ENCODE measurements around the gene AMTN. TPM values are rescaled to one million over a fixed set of nuclear protein-coding genes. Genes with fewer than 3 reads are reported as not detected.
A peak's percentile ranks its signal among the peaks of the same experiment; 100 is the strongest.
"Not testable (repeated sequence)": the region's sequence is repeated elsewhere in the genome, so short reads cannot be mapped to it uniquely, and the experiment has no call there.

AMTN gene, protein sequence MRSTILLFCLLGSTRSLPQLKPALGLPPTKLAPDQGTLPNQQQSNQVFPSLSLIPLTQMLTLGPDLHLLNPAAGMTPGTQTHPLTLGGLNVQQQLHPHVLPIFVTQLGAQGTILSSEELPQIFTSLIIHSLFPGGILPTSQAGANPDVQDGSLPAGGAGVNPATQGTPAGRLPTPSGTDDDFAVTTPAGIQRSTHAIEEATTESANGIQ
- total RNA-seq (not detected in 2 replicates), polyA plus RNA-seq (0.53 TPM in 1 of 2 replicates, not detected in the other)

DNA sequence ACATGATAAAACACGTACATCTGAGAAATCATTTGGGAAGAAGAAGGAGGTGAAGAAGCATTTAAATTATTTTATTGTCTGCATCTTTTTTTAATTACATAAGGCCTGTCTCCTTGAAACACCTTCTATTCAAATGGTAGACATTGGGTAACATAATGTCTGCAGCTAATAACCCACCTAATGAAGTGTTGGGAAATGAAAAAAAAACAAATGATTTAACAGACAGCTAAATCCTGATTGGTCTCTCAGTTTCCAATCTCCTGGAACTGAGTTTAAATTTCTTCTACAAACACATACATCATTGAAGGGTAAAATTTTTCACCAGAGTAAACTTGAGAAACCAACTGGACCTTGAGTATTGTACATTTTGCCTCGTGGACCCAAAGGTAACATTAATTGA, at the start of gene AMTN:
AMTN (plus strand) TSS at position 301 of the 400 bp plus-strand sequence. CDS start 209 bp downstream, outside the sequence.
- no peak within 1 kb of the TSS for H3K4me3 ChIP-seq

DNA sequence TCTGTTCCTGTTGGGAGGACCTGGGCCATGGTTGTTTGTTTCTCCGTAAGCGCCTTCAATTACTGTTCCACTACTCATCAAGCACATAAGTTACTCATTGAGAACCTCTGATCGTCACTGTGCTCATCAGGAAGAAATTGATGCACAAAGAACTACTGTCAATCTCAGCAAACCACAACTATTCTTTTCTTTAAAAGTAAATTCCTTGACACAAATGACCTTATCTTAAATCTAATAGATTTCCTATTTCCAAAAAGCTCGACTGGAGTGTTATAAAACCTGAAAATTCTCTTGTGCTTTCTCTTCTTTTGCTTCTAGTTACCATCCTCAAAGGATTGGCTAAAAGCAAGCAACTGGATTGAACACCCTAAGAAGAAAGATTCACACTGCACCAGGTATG, 46.5 kb upstream of the AMTN start, which contains the start of gene MUC7:
MUC7 (plus strand) TSS at position 301 of the 400 bp plus-strand sequence. CDS start 1,825 bp downstream, outside the sequence.
- TF ChIP-seq, protein P1, sequence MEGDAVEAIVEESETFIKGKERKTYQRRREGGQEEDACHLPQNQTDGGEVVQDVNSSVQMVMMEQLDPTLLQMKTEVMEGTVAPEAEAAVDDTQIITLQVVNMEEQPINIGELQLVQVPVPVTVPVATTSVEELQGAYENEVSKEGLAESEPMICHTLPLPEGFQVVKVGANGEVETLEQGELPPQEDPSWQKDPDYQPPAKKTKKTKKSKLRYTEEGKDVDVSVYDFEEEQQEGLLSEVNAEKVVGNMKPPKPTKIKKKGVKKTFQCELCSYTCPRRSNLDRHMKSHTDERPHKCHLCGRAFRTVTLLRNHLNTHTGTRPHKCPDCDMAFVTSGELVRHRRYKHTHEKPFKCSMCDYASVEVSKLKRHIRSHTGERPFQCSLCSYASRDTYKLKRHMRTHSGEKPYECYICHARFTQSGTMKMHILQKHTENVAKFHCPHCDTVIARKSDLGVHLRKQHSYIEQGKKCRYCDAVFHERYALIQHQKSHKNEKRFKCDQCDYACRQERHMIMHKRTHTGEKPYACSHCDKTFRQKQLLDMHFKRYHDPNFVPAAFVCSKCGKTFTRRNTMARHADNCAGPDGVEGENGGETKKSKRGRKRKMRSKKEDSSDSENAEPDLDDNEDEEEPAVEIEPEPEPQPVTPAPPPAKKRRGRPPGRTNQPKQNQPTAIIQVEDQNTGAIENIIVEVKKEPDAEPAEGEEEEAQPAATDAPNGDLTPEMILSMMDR (IDR thresholded peaks at IDR 0.05; ENCODE audit: low read depth, low read length): no peak
- no peaks in the 10 kb centered on the region for H3K36me3 ChIP-seq

More for the DNA sequence above, at the start of gene AMTN:
- Histone ChIP-seq H3K27ac (no peak within 1 kb of the TSS), H3K4me1 (ENCODE audit: low read depth) (no peaks in the 10 kb centered on the region), H3K9me3 (ENCODE audit: low read depth) (no peaks in the 10 kb centered on the region), H3K36me3 (no peaks in the 10 kb centered on the region), H3K27me3 (no peaks in the 10 kb centered on the region)
- TF ChIP-seq, protein P1 (IDR thresholded peaks at IDR 0.05; ENCODE audit: low read depth, low read length): no peak
- DNase-seq (ENCODE audit: low read depth in 1 of 2, low spot score in 1 of 2): no peak

DNA sequence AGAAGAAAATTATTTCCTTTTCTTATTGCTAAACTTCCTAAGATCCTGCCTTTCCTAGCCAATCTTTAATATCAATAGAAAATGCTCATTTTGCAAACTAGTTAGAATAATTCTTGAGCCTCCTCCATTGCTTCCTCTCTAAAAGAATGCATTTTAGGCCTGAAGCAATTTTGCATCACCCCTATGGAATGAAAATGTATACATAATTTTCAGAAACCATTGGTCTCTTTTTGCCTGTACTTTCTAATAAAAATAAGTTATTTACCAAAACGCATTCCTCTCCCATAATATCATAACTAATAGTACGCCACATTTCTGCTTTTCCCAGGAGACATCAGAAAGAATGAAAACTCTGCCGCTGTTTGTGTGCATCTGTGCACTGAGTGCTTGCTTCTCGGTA, 44.7 kb upstream of the AMTN start:
- TF ChIP-seq, protein P1 (IDR thresholded peaks at IDR 0.05; ENCODE audit: low read depth, low read length): no peak
- Histone ChIP-seq H3K4me1 (ENCODE audit: low read depth) (no peaks in the 10 kb centered on the region), H3K9me3 (ENCODE audit: low read depth) (no peaks in the 10 kb centered on the region), H3K36me3 (no peaks in the 10 kb centered on the region), H3K27ac (no peak overlapping the region), H3K27me3 (no peaks in the 10 kb centered on the region), H3K4me3 (no peak overlapping the region)
- no peak for DNase-seq (ENCODE audit: low read depth in 1 of 2, low spot score in 1 of 2)

More for the DNA sequence above, 46.5 kb upstream of the AMTN start, which contains the start of gene MUC7:
- no peak within 1 kb of the TSS for H3K27ac ChIP-seq
- no peaks in the 10 kb centered on the region for H3K9me3 ChIP-seq (ENCODE audit: low read depth)
- H3K4me1 ChIP-seq (ENCODE audit: low read depth): no peaks in the 10 kb centered on the region
- no peak within 1 kb of the TSS for H3K4me3 ChIP-seq
- no peaks in the 10 kb centered on the region for H3K27me3 ChIP-seq
- no peak for DNase-seq (ENCODE audit: low read depth in 1 of 2, low spot score in 1 of 2)

DNA sequence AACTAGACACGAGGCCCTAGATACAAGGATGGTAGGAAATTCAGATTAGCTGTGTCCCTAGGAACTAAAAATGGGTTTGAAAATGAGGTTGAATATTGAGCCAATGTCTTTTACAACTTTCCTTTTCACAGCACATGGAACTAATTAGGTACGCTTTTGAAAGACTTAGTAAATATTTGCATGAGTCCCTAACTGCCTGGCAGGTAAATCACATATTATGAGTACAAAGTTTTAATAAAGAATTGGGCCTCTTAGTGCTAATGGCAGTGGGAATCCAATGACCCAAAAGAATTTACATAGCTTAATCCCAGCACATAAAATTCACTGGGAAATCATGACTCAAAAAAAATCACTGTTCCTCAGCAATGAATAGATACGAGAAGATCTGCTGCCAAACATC, 29.6 kb upstream of the AMTN start:
- H3K36me3 ChIP-seq: no peaks in the 10 kb centered on the region
- H3K27ac ChIP-seq: no peak overlapping the region
- H3K27me3 ChIP-seq: no peaks in the 10 kb centered on the region
- TF ChIP-seq, protein P1 (IDR thresholded peaks at IDR 0.05; ENCODE audit: low read depth, low read length): no peak
- H3K9me3 ChIP-seq (ENCODE audit: low read depth): no peaks in the 10 kb centered on the region
- H3K4me3 ChIP-seq: no peak overlapping the region
- H3K4me1 ChIP-seq (ENCODE audit: low read depth): no peaks in the 10 kb centered on the region
- no peak for DNase-seq (ENCODE audit: low read depth in 1 of 2, low spot score in 1 of 2)

DNA sequence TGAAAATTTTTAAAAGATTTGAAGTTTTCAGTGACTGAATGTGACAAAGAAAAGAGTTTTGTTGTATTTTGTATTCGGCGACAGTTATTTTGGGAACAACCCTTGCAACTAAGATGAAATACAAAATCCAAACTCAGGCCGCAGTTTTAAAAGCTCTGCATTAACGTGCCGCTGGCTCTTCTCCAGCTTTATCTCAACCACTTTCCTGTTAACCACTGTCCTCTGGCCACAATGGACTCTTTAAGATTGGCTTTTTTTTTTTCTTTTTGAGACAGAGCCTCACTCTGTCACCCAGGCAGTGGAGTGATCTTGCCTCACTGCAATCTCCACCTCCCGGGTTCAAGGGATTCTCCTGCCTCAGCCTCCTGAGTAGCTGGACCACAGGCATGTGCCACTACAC, 22.1 kb upstream of the AMTN start:
- TF ChIP-seq, protein P1 (IDR thresholded peaks at IDR 0.05; ENCODE audit: low read depth, low read length): no peak
- no peak overlapping the region for H3K27ac ChIP-seq

DNA sequence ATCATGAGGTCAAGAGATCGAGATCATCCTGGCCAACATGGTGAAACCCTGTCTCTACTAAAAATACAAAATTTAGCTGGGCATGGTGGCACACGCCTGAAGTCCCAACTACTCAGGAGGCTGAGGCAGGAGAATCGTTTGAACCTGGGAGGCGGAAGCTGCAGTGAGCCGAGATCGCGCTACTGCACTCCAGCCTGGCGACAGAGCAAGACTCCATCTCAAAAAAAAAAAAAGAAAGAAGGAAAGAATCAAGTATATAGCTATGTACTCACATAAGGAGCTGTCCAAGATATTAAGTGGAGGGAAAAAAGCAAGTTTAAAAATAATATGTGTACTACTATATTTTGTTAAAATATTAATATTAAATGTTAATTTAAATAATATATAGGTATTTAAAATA, 16.5 kb upstream of the AMTN start:
- H3K27ac ChIP-seq; H3K36me3 ChIP-seq; H3K27me3 ChIP-seq; H3K4me3 ChIP-seq; H3K9me3 ChIP-seq (ENCODE audit: low read depth); H3K4me1 ChIP-seq (ENCODE audit: low read depth): not testable (repeated sequence)
- DNase-seq (ENCODE audit: low read depth in 1 of 2, low spot score in 1 of 2): peak in 1 of 2 donors; percentile 23

More for the DNA sequence above, 22.1 kb upstream of the AMTN start:
- Histone ChIP-seq H3K36me3 (no peaks in the 10 kb centered on the region), H3K9me3 (ENCODE audit: low read depth) (no peaks in the 10 kb centered on the region), H3K4me1 (ENCODE audit: low read depth) (no peaks in the 10 kb centered on the region), H3K4me3 (no peak overlapping the region), H3K27me3 (no peaks in the 10 kb centered on the region)
- DNase-seq (ENCODE audit: low read depth in 1 of 2, low spot score in 1 of 2): peak in 1 of 2 donors; percentile 5

Data from cardiac muscle cell (in vitro differentiated cells and primary cell).